Neutrophil (primary cell): ENCODE measurements around the gene TCF7.

Experiments used
- H3K27ac ChIP-seq: fragments of 200-600 bp; sonication (generic); 2 replicates; pipeline ENCODE4 v1.5.1; 2016; ENCODE audit warnings: mild to moderate bottlenecking, moderate library complexity
- H3K27me3 ChIP-seq: fragments of 200-600 bp; sonication (generic); 2 replicates; pipeline ENCODE4 v1.6.0; 2016; ENCODE audit warnings: mild to moderate bottlenecking
- H3K36me3 ChIP-seq: fragments of 200-600 bp; sonication (generic); 2 replicates; pipeline ENCODE4 v1.5.1; 2017
- H3K4me1 ChIP-seq, 2 experiments: fragments of 200-600 bp in 1 of 2; sonication (generic) in 1 of 2; 1 replicate in 1 of 2; 2 replicates in 1 of 2; pipeline versions ENCODE4 v1.5.1 to v1.6.1; 2013 to 2016; ENCODE audit warnings: low read depth in 1 of 2, low read length in 1 of 2, mild to moderate bottlenecking in 1 of 2, moderate library complexity in 1 of 2; ENCODE audit not compliant: control insufficient read depth in 1 of 2, insufficient read depth in 1 of 2
- H3K4me3 ChIP-seq, 2 experiments: fragments of 200-600 bp in 1 of 2; sonication (generic) in 1 of 2; 1 replicate in 1 of 2; 2 replicates in 1 of 2; pipeline ENCODE4 v1.5.1; 2013 to 2016; ENCODE audit warnings: low read depth in 1 of 2, low read length in 1 of 2, mild to moderate bottlenecking in 1 of 2, moderate library complexity in 1 of 2
- H3K9me3 ChIP-seq: fragments of 200-600 bp; sonication (generic); 2 replicates; pipeline ENCODE4 v1.5.1; 2016
- CTCF ChIP-seq: fragments of 200-600 bp; sonication (generic); IDR thresholded peaks from 2 replicates; pipeline ENCODE4 v1.5.1; 2016; ENCODE audit warnings: antibody characterized with exemption

The TCF7 gene

GRCh38 chr5:134153241-134153640 lies 38.8 kb downstream of the TCF7 start:
- no peaks in the 10 kb centered on the region for H3K9me3 ChIP-seq
- no peaks in the 10 kb centered on the region for H3K27me3 ChIP-seq
- peaks cover 20% of the 10 kb centered on the region in 2 experiments for H3K4me1 ChIP-seq
- peaks cover 84% of the 10 kb centered on the region for H3K36me3 ChIP-seq
- H3K27ac ChIP-seq: no peak overlapping the region
- no peak overlapping the region for H3K4me3 ChIP-seq
- TF ChIP-seq CTCF: no peak

- Histone ChIP-seq H3K4me3 (no peak overlapping the region), H3K4me1 (peaks cover 20% of the 10 kb centered on the region in 2 experiments), H3K27ac (no peak overlapping the region), H3K27me3 (no peaks in the 10 kb centered on the region), H3K9me3 (no peaks in the 10 kb centered on the region), H3K36me3 (peaks cover 84% of the 10 kb centered on the region)
- TF ChIP-seq CTCF: no peak
Observed at GRCh38 chr5:134153657-134154056, 39.2 kb downstream of the TCF7 start.

- Histone ChIP-seq H3K4me1 (no peaks in the 10 kb centered on the region), H3K9me3 (no peaks in the 10 kb centered on the region), H3K27me3 (no peaks in the 10 kb centered on the region), H3K36me3 (peaks cover 82% of the 10 kb centered on the region), H3K27ac (no peak overlapping the region), H3K4me3 (no peak overlapping the region)
- TF ChIP-seq CTCF: no peak
Observed at GRCh38 chr5:134161513-134162395, 47.3 kb downstream of the TCF7 start.

GRCh38 chr5:134162592-134162991 lies 48.1 kb downstream of the TCF7 start:
- Histone ChIP-seq H3K4me1 (no peaks in the 10 kb centered on the region), H3K36me3 (peaks cover 82% of the 10 kb centered on the region), H3K4me3 (no peak overlapping the region), H3K27me3 (no peaks in the 10 kb centered on the region), H3K9me3 (no peaks in the 10 kb centered on the region), H3K27ac (no peak overlapping the region)
- TF ChIP-seq CTCF: no peak

GRCh38 chr5:134171972-134172371 lies 57.5 kb downstream of the TCF7 start:
- H3K27ac ChIP-seq: no peak overlapping the region
- H3K4me1 ChIP-seq: peaks cover 17 to 22% of the 10 kb centered on the region in 2 experiments
- TF ChIP-seq CTCF: no peak
- no peaks in the 10 kb centered on the region for H3K9me3 ChIP-seq
- H3K27me3 ChIP-seq: no peaks in the 10 kb centered on the region
- peaks cover 65% of the 10 kb centered on the region for H3K36me3 ChIP-seq
- H3K4me3 ChIP-seq: no peak overlapping the region
